Lower lobe of right lung (tissue), 2 donors: Measurements from ENCODE around the gene RALGDS. TPM values are rescaled to one million over a fixed set of nuclear protein-coding genes. Genes with fewer than 3 reads are reported as not detected.
"Not testable (repeated sequence)": the region's sequence is repeated elsewhere in the genome, so short reads cannot be mapped to it uniquely, and the experiment has no call there.

Experiments
- ATAC-seq, 2 donors: fragments of 200-7000 bp; cut with Tn5 transposase; one replicate each; pipeline ENCODE4 v1.9.1; 2020 to 2022; ENCODE audit warnings: mild to moderate bottlenecking in 2 of 2, moderate library complexity in 2 of 2
- DNase-seq: peaks from one replicate; pipeline ENCODE4 v3.0.0-alpha.2; 2020
- H3K27ac ChIP-seq: fragments of 200-600 bp; one replicate; pipeline ENCODE4 v1.8.0; 2022
- H3K27me3 ChIP-seq: fragments of 200-600 bp; one replicate; pipeline ENCODE4 v1.8.0; 2022; ENCODE audit warnings: low read depth
- H3K36me3 ChIP-seq: fragments of 200-600 bp; one replicate; pipeline ENCODE4 v1.8.0; 2022; ENCODE audit warnings: mild to moderate bottlenecking
- H3K4me1 ChIP-seq: fragments of 200-600 bp; one replicate; pipeline ENCODE4 v1.8.0; 2022
- H3K4me3 ChIP-seq: fragments of 200-600 bp; one replicate; pipeline ENCODE4 v1.8.0; 2022; ENCODE audit warnings: mild to moderate bottlenecking
- H3K9me3 ChIP-seq: fragments of 200-600 bp; one replicate; pipeline ENCODE4 v1.8.0; 2022
- intact Hi-C: fragments of 100-400 bp; cut with DNase I; formaldehyde crosslinking; loops from one replicate; pipeline ENCODE4 v1.11.0; 2022
- total RNA-seq: library from RNA; stranded (reverse); fragmentation: NEBNext Ultra II Directional; extraction: Animal tissue kit (Norgen Biotek cat#: 25700); gene quantifications from one replicate; pipeline ENCODE4 v1.2.1, GENCODE V29; 2021
- TF ChIP-seq, protein P1 (sequence below): fragments of 200-600 bp; IDR thresholded peaks from one replicate; pipeline ENCODE4 v1.8.0; 2022; ENCODE audit warnings: antibody characterized with exemption, mild to moderate bottlenecking
- donor health status: DM: no; HTN: yes; CAD: no; lungs with severe emphysema.

The RALGDS gene
- total RNA-seq, 1 donor from 2014 or later = 71.1 TPM

DNA sequence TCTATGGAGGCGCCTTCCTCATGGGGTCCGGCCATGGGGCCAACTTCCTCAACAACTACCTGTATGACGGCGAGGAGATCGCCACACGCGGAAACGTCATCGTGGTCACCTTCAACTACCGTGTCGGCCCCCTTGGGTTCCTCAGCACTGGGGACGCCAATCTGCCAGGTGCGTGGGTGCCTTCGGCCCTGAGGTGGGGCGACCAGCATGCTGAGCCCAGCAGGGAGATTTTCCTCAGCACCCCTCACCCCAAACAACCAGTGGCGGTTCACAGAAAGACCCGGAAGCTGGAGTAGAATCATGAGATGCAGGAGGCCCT is 56.0 kb downstream of the RALGDS start:
- Histone ChIP-seq H3K4me3 (no peak overlapping the region), H3K9me3 (no peaks in the 10 kb centered on the region), H3K4me1 (no peaks in the 10 kb centered on the region), H3K27ac (no peak overlapping the region), H3K27me3 (no peaks in the 10 kb centered on the region), H3K36me3 (no peaks in the 10 kb centered on the region)
- TF ChIP-seq, protein P1, sequence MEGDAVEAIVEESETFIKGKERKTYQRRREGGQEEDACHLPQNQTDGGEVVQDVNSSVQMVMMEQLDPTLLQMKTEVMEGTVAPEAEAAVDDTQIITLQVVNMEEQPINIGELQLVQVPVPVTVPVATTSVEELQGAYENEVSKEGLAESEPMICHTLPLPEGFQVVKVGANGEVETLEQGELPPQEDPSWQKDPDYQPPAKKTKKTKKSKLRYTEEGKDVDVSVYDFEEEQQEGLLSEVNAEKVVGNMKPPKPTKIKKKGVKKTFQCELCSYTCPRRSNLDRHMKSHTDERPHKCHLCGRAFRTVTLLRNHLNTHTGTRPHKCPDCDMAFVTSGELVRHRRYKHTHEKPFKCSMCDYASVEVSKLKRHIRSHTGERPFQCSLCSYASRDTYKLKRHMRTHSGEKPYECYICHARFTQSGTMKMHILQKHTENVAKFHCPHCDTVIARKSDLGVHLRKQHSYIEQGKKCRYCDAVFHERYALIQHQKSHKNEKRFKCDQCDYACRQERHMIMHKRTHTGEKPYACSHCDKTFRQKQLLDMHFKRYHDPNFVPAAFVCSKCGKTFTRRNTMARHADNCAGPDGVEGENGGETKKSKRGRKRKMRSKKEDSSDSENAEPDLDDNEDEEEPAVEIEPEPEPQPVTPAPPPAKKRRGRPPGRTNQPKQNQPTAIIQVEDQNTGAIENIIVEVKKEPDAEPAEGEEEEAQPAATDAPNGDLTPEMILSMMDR = no peak
- DNase-seq (peak; percentile 43), ATAC-seq (no peak)
- intact Hi-C loops = no loop called here

DNA sequence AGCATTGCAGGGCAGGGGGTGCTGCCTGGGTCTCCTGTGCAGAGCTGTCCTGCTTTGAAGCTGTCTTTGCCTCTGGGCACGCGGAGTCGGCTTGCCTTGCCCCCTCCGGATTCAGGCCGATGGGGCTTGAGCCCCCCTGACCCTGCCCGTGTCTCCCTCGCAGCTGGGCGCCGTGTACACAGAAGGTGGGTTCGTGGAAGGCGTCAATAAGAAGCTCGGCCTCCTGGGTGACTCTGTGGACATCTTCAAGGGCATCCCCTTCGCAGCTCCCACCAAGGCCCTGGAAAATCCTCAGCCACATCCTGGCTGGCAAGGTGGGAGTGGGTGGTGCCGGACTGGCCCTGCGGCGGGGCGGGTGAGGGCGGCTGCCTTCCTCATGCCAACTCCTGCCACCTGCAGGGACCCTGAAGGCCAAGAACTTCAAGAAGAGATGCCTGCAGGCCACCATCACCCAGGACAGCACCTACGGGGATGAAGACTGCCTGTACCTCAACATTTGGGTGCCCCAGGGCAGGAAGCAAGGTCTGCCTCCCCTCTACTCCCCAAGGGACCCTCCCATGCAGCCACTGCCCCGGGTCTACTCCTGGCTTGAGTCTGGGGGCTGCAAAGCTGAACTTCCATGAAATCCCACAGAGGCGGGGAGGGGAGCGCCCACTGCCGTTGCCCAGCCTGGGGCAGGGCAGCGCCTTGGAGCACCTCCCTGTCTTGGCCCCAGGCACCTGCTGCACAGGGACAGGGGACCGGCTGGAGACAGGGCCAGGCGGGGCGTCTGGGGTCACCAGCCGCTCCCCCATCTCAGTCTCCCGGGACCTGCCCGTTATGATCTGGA is 56.6 kb downstream of the RALGDS start:
- no peak overlapping the region for H3K4me3 ChIP-seq
- TF ChIP-seq, protein P1 = no peak
- ATAC-seq (no peak), DNase-seq (peak; percentile 28)
- H3K27me3 ChIP-seq = no peaks in the 10 kb centered on the region
- intact Hi-C loops = no loop called here
- no peak overlapping the region for H3K27ac ChIP-seq
- H3K9me3 ChIP-seq = no peaks in the 10 kb centered on the region
- no peaks in the 10 kb centered on the region for H3K36me3 ChIP-seq
- peaks cover 3% of the 10 kb centered on the region for H3K4me1 ChIP-seq

DNA sequence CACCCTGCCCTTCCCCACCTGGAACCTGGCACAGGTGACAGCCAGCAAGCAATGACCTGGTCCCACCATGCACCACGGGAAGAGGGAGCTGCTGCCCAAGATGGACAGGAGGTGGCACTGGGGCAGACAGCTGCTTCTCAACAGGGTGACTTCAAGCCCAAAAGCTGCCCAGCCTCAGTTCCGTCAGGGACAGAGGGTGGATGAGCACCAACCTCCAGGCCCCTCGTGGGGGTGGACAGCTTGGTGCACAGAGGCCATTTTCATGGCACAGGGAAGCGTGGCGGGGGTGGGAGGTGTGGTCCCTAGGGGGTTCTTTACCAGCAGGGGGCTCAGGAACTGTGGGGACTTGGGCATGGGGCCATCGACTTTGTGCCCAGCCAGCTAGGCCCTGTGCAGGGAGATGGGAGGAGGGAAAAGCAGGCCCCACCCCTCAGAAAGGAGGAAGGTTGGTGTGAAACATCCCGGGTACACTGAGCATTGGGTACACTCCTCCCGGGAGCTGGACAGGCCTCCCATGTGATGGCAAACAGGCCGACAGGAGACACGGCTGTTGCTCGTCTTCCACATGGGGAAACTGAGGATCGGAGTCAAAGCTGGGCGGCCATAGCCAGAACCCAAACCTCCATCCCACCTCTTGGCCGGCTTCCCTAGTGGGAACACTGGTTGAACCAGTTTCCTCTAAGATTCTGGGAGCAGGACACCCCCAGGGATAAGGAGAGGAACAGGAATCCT is 57.4 kb downstream of the RALGDS start:
- peak; percentile 41 for DNase-seq
- Histone ChIP-seq H3K4me3 (no peak overlapping the region), H3K9me3 (no peaks in the 10 kb centered on the region), H3K27ac (no peak overlapping the region), H3K4me1 (peaks cover 4% of the 10 kb centered on the region), H3K27me3 (no peaks in the 10 kb centered on the region), H3K36me3 (peaks cover under 1% of the 10 kb centered on the region)
- TF ChIP-seq, protein P1 = no peak
- ATAC-seq = no peak
- intact Hi-C loops = no loop called here

DNA sequence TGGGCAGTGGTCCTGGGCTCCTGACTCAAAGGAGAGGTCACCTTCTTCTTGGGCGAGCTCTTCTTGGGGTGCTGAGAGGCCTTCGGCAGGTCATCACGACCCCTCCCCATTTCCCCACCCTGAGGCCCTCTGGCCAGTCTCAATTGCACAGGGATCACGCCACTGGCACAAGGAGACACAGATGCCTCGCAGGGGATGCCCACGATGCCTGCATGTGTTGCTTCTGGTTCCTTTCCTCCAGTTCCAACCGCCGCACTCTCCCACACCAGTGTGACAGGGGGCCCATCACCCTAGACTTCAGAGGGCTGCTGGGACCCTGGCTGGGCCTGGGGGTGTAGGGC is 57.9 kb downstream of the RALGDS start:
- peaks cover 4% of the 10 kb centered on the region for H3K4me1 ChIP-seq
- no peak for DNase-seq
- ATAC-seq = no peak
- no peak overlapping the region for H3K4me3 ChIP-seq
- intact Hi-C loops = no loop called here
- TF ChIP-seq, protein P1 = no peak
- H3K27ac ChIP-seq = no peak overlapping the region
- no peaks in the 10 kb centered on the region for H3K9me3 ChIP-seq
- peaks cover 6% of the 10 kb centered on the region for H3K36me3 ChIP-seq
- H3K27me3 ChIP-seq = no peaks in the 10 kb centered on the region

DNA sequence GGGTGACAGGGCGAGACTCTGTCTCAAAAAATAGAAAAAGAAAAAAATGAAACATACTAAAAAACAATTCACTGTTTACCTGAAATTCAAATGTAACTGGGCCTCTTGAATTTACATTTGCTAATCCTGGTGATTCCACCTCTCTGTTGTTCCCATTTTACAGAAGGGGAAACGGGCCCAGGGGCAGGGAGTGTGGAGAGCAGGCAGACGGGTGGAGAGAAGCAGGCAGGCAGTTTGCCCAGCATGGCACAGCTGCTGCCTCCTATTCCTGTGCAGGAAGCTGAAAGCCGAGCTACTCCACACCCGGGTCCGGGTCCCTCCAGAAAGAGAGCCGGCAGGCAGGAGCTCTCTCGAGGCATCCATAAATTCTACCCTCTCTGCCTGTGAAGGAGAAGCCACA is 58.5 kb downstream of the RALGDS start:
- H3K9me3 ChIP-seq, H3K4me3 ChIP-seq, intact Hi-C loops, H3K27me3 ChIP-seq, H3K4me1 ChIP-seq, ATAC-seq, H3K27ac ChIP-seq: not testable (repeated sequence)
- peak; percentile 30 for DNase-seq
- H3K36me3 ChIP-seq = peaks cover 11% of the 10 kb centered on the region

DNA sequence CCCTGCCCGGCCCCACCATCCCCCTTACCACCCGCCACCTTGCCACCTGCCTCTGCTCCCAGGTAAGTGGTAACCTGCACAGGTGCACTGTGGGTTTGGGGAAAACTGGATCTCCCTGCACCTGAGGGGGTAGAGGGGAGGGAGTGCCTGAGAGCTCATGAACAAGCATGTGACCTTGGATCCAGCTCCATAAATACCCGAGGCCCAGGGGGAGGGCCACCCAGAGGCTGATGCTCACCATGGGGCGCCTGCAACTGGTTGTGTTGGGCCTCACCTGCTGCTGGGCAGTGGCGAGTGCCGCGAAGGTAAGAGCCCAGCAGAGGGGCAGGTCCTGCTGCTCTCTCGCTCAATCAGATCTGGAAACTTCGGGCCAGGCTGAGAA is 59.3 kb downstream of the RALGDS start, which contains the start of gene CEL:
CEL (plus strand) TSS at position 218 of the 382 bp plus-strand sequence; CDS start at position 240, 22 bp downstream.
- H3K27me3 ChIP-seq, H3K27ac ChIP-seq, H3K4me1 ChIP-seq, intact Hi-C loops, ATAC-seq, H3K9me3 ChIP-seq, H3K4me3 ChIP-seq: not testable (repeated sequence)
- H3K36me3 ChIP-seq = peaks cover 19% of the 10 kb centered on the region
- DNase-seq = peak; percentile 1

DNA sequence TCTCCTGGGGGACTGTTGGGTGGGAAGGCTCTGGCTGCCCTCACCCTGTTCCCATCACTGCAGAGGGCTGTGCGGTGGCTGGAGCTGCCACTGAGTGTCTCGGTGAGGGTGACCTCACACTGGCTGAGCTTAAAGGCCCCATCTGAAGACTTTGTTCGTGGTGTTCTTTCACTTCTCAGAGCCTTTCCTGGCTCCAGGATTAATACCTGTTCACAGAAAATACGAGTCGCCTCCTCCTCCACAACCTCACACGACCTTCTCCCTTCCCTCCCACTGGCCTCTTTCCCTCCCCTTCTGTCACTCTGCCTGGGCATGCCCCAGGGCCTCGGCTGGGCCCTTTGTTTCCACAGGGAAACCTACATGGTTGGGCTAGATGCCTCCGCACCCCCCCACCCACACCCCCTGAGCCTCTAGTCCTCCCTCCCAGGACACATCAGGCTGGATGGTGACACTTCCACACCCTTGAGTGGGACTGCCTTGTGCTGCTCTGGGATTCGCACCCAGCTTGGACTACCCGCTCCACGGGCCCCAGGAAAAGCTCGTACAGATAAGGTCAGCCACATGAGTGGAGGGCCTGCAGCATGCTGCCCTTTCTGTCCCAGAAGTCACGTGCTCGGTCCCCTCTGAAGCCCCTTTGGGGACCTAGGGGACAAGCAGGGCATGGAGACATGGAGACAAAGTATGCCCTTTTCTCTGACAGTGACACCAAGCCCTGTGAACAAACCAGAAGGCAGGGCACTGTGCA is 59.8 kb downstream of the RALGDS start:
- H3K4me3 ChIP-seq, H3K27me3 ChIP-seq, H3K9me3 ChIP-seq, H3K4me1 ChIP-seq, H3K27ac ChIP-seq, intact Hi-C loops: not testable (repeated sequence)
- DNase-seq = peak; percentile 34
- H3K36me3 ChIP-seq = peaks cover 25% of the 10 kb centered on the region
- ATAC-seq = peak in 1 of 2 donors; percentile 17
